PC-9 (cell line): ENCODE results near the gene PANX2.

Source experiments
- EZH2 ChIP-seq: fragments of 200-600 bp; sonication (generic); IDR thresholded peaks from 2 replicates; pipeline ENCODE4 v1.8.0; 2017; ENCODE audit warnings: antibody characterized with exemption, low read depth
- TF ChIP-seq, protein P1 (sequence below): fragments of 200-600 bp; sonication (generic); conservative IDR thresholded peaks from 2 replicates; pipeline ENCODE4 v1.6.1; 2017; ENCODE audit warnings: mixed run types, antibody characterized with exemption, mild to moderate bottlenecking, moderate library complexity

DNA sequence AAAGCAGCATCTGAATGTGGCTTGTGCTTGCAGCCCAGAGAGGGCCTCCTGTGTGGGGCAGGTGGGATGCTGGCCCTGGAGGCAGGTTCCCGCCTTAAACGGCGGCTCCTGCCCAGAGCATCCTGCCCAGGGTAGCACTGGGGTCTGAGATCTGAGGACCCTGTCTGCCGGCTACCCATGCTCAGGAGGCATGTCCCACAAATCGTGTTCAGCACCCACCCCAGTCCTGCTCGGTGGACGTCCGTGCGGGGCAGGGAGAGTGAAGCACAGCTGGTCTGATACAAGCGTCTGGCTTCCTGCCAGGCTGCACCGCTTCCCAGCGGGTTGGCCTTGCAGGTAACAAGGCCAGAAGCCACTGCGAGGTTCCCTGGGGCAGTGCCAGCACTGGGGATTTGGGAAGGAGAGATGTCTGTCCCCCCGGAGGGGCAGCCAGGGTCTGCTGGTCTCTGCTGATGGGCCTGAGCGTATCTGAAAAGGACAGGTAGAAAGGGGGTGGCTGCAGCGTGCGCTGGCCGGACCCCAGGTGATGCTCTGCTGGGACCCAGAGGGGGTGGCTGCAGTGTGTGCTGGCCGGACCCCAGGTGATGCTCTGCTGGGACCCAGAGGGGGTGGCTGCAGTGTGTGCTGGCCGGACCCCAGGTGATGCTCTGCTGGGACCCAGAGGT, 18.8 kb downstream of the PANX2 start:
- TF ChIP-seq, protein P1, sequence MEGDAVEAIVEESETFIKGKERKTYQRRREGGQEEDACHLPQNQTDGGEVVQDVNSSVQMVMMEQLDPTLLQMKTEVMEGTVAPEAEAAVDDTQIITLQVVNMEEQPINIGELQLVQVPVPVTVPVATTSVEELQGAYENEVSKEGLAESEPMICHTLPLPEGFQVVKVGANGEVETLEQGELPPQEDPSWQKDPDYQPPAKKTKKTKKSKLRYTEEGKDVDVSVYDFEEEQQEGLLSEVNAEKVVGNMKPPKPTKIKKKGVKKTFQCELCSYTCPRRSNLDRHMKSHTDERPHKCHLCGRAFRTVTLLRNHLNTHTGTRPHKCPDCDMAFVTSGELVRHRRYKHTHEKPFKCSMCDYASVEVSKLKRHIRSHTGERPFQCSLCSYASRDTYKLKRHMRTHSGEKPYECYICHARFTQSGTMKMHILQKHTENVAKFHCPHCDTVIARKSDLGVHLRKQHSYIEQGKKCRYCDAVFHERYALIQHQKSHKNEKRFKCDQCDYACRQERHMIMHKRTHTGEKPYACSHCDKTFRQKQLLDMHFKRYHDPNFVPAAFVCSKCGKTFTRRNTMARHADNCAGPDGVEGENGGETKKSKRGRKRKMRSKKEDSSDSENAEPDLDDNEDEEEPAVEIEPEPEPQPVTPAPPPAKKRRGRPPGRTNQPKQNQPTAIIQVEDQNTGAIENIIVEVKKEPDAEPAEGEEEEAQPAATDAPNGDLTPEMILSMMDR, result no peak
- TF ChIP-seq EZH2, result no peak
